GM12892 (cell line): ENCODE results near the gene PLD6.

Source experiments
- POLR2A ChIP-seq: IDR thresholded peaks from 2 replicates; pipeline ENCODE4 v1.6.1; 2011; ENCODE audit warnings: low read depth, low read length, control low read depth
- TAF1 ChIP-seq: IDR thresholded peaks from 2 replicates; pipeline ENCODE4 v1.6.1; 2011; ENCODE audit warnings: low read depth, mild to moderate bottlenecking, control low read depth, low read length, borderline replicate concordance

DNA sequence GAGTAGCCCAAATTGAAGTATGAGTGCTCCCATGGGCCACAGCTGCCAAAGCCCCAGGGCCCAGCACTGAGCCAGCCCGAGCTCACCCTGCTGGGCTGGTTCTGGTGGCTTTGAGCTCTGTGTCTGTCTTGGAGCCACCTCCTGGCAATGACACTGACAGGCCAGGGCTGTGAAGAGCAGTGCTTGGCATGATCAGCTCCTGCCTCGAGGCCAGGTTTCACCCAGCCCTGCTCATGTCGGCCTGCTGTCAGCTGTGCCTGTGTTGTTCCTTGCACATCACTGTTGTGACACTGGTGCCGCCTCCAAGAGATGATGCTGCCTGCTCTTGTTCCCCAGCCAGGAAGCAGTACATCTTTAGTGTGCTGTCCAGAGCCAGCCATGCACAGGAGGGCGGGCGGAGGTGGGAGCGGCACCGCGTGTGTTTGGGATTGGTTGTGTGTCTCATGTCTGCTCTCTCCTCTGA, 26.0 kb downstream of the PLD6 start:
- no peak for TF ChIP-seq POLR2A
- no peak for TF ChIP-seq TAF1
